GM19035 (cell line): Measurements from ENCODE around the gene RASSF8.

Experiments
- ATAC-seq: cut with Tn5 transposase; IDR thresholded peaks from one replicate; pipeline ENCODE4 v1.9.1; 2021; ENCODE audit not compliant: unreplicated experiment

RASSF8 gene

GRCh38 chr12:26100666-26101349, 142.3 kb downstream of the RASSF8 start:
- ATAC-seq, result no peak

DNA sequence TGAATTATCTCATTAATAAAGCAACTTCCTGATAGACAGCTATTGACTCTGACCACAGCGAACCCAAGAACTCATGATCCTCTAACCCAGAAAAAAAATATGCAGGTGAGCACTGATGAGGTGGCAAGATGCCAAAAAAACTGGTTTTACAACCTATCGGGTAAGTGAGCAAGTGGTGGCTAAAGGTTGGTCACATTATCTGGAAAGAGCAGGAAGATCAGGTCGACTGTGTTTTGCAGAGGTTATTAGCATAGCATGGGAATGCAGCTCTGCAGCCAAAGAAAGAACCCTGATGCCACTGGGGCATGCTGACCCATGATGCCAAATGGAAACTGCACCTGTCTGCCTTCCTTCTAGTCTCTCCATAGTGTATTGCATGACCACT, 142.9 kb downstream of the RASSF8 start:
- ATAC-seq, result no peak

GRCh38 chr12:26101763-26102162, 143.3 kb downstream of the RASSF8 start:
- ATAC-seq, result no peak

DNA sequence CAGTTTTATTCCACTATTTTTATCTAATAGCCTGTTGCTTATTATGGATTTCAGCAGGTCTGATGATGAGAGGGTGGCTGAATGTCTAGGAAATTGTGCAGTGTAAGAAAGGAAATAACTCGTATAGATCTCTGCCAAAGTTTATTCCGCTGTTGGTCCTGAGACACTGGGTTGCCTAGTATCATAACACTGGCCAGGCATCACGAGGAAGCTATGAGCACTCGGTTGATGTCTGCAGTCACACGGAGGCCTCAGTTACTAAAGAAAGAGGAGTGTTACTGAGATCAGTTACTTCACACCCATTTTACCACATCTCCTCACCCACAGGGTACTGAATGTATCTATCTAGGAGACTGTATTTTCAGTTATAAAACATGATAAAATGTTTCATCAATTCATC, 144.5 kb downstream of the RASSF8 start:
- ATAC-seq, result no peak

- no peak for ATAC-seq
These were observed 147.9 kb downstream of the RASSF8 start for GRCh38 chr12:26106347-26106746.

GRCh38 chr12:26108915-26109314, 150.4 kb downstream of the RASSF8 start:
- ATAC-seq, result no peak

GRCh38 chr12:26109343-26109881, 150.9 kb downstream of the RASSF8 start:
- ATAC-seq, result no peak

GRCh38 chr12:26112232-26112631, 153.8 kb downstream of the RASSF8 start:
- ATAC-seq, result no peak

DNA sequence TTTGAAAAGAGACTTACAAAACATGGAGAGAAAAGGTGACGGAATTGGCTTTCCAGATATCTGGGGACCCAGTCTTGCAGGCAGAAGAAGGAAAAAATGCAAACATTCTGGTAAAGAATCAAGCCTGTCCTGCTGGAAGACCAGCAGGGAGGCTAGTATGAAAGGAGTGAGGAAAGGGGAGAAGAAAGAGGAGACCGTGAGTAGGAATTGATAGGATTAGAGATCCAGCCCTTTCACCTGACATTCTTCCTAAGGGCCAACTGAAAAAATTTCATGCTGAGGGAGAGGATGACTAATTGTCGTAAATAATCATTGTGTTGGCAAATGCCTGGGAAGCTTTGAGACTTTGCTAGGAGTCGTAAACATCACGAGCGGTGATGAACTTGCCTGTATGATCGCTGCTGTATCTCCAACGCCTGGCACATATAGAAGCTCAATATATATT, 154.2 kb downstream of the RASSF8 start:
- no peak for ATAC-seq

GRCh38 chr12:26113181-26113654, 154.7 kb downstream of the RASSF8 start:
- no peak for ATAC-seq

GRCh38 chr12:26113853-26114719, 155.6 kb downstream of the RASSF8 start:
- peak; percentile 73 for ATAC-seq

GRCh38 chr12:26114720-26115401, 156.4 kb downstream of the RASSF8 start:
- ATAC-seq, result no peak

GRCh38 chr12:26116829-26117715, 158.6 kb downstream of the RASSF8 start:
- ATAC-seq, result no peak

DNA sequence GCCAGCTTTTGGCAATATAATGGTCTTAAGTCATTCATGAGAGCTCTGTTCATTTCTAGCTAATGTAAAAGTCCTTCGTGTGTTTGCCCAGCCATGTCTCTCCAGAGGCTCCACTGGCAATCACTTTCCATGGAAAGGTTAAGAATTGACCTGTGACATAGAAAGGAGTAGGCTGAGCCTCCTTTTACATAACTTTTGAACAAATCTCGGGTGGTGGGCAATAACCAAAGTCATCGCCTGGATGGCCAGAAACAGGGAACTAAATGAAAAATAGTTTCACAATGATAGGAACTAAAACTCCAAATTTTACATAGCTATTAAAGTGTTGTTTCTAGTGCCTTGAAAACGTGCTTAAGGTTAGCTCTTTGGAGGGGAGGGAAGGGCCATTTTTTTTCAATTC, 159.8 kb downstream of the RASSF8 start:
- ATAC-seq, result no peak

DNA sequence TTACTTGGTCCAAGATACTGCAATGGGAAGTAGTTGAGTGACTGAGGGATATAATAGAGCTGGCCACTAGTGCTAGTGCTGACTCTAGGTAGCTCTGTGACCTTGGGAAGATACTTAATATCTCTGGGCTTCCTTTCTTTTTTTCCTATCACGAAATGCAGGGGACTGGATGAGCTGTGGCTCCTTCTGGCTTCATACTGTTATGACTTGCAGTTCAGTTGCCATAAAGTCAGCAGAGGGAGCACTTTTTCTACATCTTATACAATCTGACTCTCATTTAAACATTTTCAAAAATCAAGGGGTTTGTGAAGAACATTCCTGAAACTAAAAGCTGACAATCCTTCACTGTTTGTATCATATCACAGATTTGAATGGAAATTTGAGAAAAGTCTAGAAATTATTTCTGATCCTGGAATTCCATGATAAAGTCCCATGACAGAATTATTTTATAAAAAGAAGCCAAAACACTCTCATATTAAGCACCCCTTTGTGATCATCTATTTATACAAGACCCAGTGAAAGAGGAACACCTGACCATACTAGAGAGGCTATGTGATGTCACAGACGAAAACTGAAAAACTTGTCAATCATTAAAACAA, 161.0 kb downstream of the RASSF8 start:
- no peak for ATAC-seq

- no peak for ATAC-seq
These were observed 162.2 kb downstream of the RASSF8 start for GRCh38 chr12:26120561-26121274.

- ATAC-seq, result no peak
These were observed 163.0 kb downstream of the RASSF8 start for GRCh38 chr12:26121323-26122060.

DNA sequence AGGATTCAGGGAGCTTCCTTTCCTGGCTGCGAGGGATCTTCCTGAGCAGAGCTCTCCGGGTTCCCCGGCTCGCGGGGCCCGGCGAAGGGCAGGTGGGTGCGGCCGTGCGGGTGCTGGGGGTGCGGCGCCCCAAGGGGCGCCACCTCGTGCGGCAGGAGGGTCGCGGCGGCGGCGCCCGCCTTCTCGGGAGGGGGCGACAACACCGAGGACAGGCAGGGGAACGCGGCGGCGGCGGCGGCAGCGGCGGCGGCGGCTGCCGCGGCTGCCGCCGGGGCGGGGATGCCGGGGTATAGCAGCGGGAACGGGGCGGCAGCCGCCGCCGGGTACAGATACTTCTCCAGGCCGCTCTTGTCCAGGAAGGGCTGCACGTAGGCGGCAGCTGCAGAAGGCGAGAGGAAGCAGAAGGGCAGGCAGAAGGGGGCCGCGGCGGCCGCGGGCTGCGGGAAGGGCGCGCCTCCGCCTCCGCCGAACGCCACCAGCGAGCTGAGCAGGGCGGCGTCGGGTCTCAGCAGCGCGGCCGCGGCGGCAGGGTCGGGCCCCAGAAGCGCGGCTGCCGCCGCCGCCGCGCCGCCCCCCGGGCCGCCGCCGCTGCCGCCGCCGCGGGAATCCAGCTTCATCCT, 163.7 kb downstream of the RASSF8 start:
- no peak for ATAC-seq
